ENCODE data around the gene GFPT2. TPM values are rescaled to one million over a fixed set of nuclear protein-coding genes. Genes with fewer than 3 reads are reported as not detected.
A peak's percentile ranks its signal among the peaks of the same experiment; 100 is the strongest.

The GFPT2 gene
- total RNA-seq, 1 donor from 2014 or later, result 70.7 TPM

DNA sequence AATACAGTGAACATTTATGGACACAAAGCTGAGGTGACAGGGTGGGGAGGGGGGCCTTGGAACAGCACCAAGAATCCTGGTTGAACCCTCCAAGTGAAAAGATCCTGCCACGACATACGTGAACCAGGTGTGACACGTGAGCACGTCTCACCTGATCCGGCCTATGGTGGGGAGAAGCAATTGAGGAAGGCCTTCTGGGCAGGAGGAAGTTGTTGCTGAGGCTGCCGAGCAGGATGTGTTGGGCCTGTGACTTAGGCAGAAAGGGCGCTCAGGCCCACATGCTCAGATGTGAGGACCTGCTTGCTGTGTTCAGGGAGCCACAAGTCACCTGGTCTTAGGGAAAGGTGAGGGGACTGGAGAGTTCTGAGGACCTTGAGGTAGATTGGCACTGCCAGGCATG is 58.7 kb downstream of the GFPT2 start:
- H3K27ac Mint-ChIP-seq (ENCODE audit: unreplicated experiment), result no peak overlapping the region

GRCh38 chr5:180291943-180292831 is 60.9 kb downstream of the GFPT2 start, which contains the start of gene MAPK9:
Gene MAPK9 (minus strand): TSS chr5:180292083. CDS start chr5:180280561, 11,522 bp downstream.
- H3K4me1 Mint-ChIP-seq (ENCODE audit: unreplicated experiment), result peaks cover 38% of the 10 kb centered on the region
- no peaks in the 10 kb centered on the region for H3K27me3 Mint-ChIP-seq (ENCODE audit: unreplicated experiment)
- no peaks in the 10 kb centered on the region for H3K36me3 Mint-ChIP-seq (ENCODE audit: unreplicated experiment)
- DNase-seq (ENCODE audit: extremely low spot score, unreplicated experiment), result peak; percentile 92
- peak within 1 kb of the TSS; percentile 83 for H3K4me3 Mint-ChIP-seq (ENCODE audit: unreplicated experiment)
- H3K9me3 Mint-ChIP-seq (ENCODE audit: unreplicated experiment), result no peaks in the 10 kb centered on the region
- H3K27ac Mint-ChIP-seq (ENCODE audit: unreplicated experiment), result peak within 1 kb of the TSS; percentile 81
- TF ChIP-seq CTCF (IDR thresholded peaks at IDR 0.05), result no peak

More for the DNA sequence above, 58.7 kb downstream of the GFPT2 start:
- Mint-ChIP-seq H3K36me3 (ENCODE audit: unreplicated experiment) (no peaks in the 10 kb centered on the region), H3K4me1 (ENCODE audit: unreplicated experiment) (peaks cover 40% of the 10 kb centered on the region), H3K27me3 (ENCODE audit: unreplicated experiment) (no peaks in the 10 kb centered on the region), H3K4me3 (ENCODE audit: unreplicated experiment) (no peak overlapping the region), H3K9me3 (ENCODE audit: unreplicated experiment) (no peaks in the 10 kb centered on the region)
- DNase-seq (ENCODE audit: extremely low spot score, unreplicated experiment), result no peak
- no peak for TF ChIP-seq CTCF (IDR thresholded peaks at IDR 0.05)

- no peaks in the 10 kb centered on the region for H3K27me3 Mint-ChIP-seq (ENCODE audit: unreplicated experiment)
- no peak overlapping the region for H3K27ac Mint-ChIP-seq (ENCODE audit: unreplicated experiment)
- peaks cover 2% of the 10 kb centered on the region for H3K36me3 Mint-ChIP-seq (ENCODE audit: unreplicated experiment)
- no peak for DNase-seq (ENCODE audit: extremely low spot score, unreplicated experiment)
- peak overlapping the region; percentile 77 for H3K4me3 Mint-ChIP-seq (ENCODE audit: unreplicated experiment)
- H3K4me1 Mint-ChIP-seq (ENCODE audit: unreplicated experiment), result peaks cover 37% of the 10 kb centered on the region
- H3K9me3 Mint-ChIP-seq (ENCODE audit: unreplicated experiment), result no peaks in the 10 kb centered on the region
- peak; percentile 38 for TF ChIP-seq CTCF (IDR thresholded peaks at IDR 0.05)
Observed at GRCh38 chr5:180291234-180291940, 61.7 kb downstream of the GFPT2 start.

DNA sequence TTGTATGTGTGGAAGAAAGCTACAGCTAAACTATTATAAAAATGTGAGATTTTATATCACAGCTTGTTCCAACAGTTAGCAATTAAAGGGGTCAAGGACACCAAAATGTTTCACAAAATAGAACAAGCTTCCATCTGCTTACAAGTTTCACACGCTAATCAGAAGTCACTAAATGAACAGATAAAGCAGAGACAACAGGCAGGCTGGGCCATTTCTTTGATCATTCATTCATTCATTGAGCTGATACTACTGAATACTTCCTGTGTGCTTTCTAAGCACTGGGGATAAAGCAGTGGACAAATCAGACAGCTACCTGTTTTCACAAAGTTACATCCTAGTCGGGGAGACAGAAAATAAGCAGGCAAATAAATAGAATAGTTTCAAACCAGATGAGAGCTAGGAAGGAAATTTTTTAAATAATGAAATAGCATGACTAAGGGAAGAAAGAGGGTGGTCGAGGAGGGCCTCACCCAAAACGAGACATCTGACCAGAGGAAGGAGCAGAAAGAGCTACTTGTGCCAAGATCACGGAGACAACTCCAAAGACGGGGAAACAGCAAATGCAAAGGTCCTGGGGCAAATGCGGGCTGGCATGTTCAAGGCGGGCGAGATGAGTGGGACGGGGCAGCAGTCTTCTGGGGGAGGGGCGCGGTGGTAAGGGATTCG is 62.4 kb downstream of the GFPT2 start:
- no peak for TF ChIP-seq CTCF (IDR thresholded peaks at IDR 0.05)
- peak overlapping the region; percentile 77 for H3K4me3 Mint-ChIP-seq (ENCODE audit: unreplicated experiment)
- H3K36me3 Mint-ChIP-seq (ENCODE audit: unreplicated experiment), result peaks cover 4% of the 10 kb centered on the region
- H3K27me3 Mint-ChIP-seq (ENCODE audit: unreplicated experiment), result no peaks in the 10 kb centered on the region
- H3K27ac Mint-ChIP-seq (ENCODE audit: unreplicated experiment), result peak overlapping the region; percentile 42
- peaks cover 30% of the 10 kb centered on the region for H3K4me1 Mint-ChIP-seq (ENCODE audit: unreplicated experiment)
- peak; percentile 6 for DNase-seq (ENCODE audit: extremely low spot score, unreplicated experiment)
- H3K9me3 Mint-ChIP-seq (ENCODE audit: unreplicated experiment), result no peaks in the 10 kb centered on the region

Data from osteocyte (in vitro differentiated cells).